Measurements from ENCODE around the gene MAP3K5. TPM values are rescaled to one million over a fixed set of nuclear protein-coding genes. Genes with fewer than 3 reads are reported as not detected.

Gene MAP3K5
- total and polyA plus RNA-seq, 9 of the 15 experiments (the other 6 are each of a cell fraction or from before 2014, with no cell fraction given), result 2.2 to 13.0 (median 9.9) TPM

GRCh38 chr6:136652656-136653055 lies 139.6 kb downstream of the MAP3K5 start (continued):
- TF ChIP-seq, protein P1, sequence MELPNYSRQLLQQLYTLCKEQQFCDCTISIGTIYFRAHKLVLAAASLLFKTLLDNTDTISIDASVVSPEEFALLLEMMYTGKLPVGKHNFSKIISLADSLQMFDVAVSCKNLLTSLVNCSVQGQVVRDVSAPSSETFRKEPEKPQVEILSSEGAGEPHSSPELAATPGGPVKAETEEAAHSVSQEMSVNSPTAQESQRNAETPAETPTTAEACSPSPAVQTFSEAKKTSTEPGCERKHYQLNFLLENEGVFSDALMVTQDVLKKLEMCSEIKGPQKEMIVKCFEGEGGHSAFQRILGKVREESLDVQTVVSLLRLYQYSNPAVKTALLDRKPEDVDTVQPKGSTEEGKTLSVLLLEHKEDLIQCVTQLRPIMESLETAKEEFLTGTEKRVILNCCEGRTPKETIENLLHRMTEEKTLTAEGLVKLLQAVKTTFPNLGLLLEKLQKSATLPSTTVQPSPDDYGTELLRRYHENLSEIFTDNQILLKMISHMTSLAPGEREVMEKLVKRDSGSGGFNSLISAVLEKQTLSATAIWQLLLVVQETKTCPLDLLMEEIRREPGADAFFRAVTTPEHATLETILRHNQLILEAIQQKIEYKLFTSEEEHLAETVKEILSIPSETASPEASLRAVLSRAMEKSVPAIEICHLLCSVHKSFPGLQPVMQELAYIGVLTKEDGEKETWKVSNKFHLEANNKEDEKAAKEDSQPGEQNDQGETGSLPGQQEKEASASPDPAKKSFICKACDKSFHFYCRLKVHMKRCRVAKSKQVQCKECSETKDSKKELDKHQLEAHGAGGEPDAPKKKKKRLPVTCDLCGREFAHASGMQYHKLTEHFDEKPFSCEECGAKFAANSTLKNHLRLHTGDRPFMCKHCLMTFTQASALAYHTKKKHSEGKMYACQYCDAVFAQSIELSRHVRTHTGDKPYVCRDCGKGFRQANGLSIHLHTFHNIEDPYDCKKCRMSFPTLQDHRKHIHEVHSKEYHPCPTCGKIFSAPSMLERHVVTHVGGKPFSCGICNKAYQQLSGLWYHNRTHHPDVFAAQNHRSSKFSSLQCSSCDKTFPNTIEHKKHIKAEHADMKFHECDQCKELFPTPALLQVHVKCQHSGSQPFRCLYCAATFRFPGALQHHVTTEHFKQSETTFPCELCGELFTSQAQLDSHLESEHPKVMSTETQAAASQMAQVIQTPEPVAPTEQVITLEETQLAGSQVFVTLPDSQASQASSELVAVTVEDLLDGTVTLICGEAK (IDR thresholded peaks at IDR 0.05), result no peak
- TF ChIP-seq, protein P1 (CRISPR knock-in tag; IDR thresholded peaks at IDR 0.05), result no peak
- no peak for TF ChIP-seq GTF2B (IDR thresholded peaks at IDR 0.05; ENCODE audit: extremely low read depth, insufficient read length)
- TF ChIP-seq, protein P2, sequence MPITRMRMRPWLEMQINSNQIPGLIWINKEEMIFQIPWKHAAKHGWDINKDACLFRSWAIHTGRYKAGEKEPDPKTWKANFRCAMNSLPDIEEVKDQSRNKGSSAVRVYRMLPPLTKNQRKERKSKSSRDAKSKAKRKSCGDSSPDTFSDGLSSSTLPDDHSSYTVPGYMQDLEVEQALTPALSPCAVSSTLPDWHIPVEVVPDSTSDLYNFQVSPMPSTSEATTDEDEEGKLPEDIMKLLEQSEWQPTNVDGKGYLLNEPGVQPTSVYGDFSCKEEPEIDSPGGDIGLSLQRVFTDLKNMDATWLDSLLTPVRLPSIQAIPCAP (CRISPR knock-in tag; IDR thresholded peaks at IDR 0.05; ENCODE audit: borderline replicate concordance), result no peak
- no peak for TF ChIP-seq BMI1 (IDR thresholded peaks at IDR 0.05; ENCODE audit: low read length)
